HFF-Myc (cell line): ENCODE results near the gene ZNF346.

Source experiments
- DNase-seq: peaks from one replicate; pipeline ENCODE4 v3.0.0-alpha.2; 2011; ENCODE audit warnings: low read depth; ENCODE audit errors: extremely low read depth
- H3K4me3 ChIP-seq: replicated peaks from 2 replicates; pipeline ENCODE4 v1.5.1; 2011; ENCODE audit warnings: low read depth, mild to moderate bottlenecking, control low read depth, low read length
- TF ChIP-seq, protein P1 (sequence below): IDR thresholded peaks from 2 replicates; pipeline ENCODE4 v1.5.1; 2012; ENCODE audit warnings: mild to moderate bottlenecking, low read depth, low read length, control low read depth; ENCODE audit errors: missing control alignments

Gene ZNF346

DNA sequence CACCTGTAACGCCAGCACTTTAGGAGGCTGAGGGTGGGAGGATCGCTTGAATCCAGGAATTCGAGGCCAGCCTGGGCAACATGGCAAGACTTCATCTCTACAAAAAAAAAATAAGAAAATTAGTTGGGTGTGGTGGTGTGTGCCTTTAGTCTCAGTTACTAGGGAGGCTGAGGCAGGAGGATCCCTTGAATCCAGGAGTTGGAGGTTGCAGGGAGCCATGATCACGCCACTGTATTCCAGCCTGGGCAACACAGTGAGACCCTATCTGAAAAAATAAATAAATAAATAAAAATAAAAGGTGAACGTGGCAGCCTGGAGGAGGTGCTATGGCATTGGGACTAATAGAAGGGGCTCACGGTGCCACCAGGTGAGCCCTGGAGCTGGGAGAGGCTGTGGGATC, 71.3 kb downstream of the ZNF346 start:
- TF ChIP-seq, protein P1, sequence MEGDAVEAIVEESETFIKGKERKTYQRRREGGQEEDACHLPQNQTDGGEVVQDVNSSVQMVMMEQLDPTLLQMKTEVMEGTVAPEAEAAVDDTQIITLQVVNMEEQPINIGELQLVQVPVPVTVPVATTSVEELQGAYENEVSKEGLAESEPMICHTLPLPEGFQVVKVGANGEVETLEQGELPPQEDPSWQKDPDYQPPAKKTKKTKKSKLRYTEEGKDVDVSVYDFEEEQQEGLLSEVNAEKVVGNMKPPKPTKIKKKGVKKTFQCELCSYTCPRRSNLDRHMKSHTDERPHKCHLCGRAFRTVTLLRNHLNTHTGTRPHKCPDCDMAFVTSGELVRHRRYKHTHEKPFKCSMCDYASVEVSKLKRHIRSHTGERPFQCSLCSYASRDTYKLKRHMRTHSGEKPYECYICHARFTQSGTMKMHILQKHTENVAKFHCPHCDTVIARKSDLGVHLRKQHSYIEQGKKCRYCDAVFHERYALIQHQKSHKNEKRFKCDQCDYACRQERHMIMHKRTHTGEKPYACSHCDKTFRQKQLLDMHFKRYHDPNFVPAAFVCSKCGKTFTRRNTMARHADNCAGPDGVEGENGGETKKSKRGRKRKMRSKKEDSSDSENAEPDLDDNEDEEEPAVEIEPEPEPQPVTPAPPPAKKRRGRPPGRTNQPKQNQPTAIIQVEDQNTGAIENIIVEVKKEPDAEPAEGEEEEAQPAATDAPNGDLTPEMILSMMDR, result no peak
- no peak overlapping the region for H3K4me3 ChIP-seq
- no peak for DNase-seq

DNA sequence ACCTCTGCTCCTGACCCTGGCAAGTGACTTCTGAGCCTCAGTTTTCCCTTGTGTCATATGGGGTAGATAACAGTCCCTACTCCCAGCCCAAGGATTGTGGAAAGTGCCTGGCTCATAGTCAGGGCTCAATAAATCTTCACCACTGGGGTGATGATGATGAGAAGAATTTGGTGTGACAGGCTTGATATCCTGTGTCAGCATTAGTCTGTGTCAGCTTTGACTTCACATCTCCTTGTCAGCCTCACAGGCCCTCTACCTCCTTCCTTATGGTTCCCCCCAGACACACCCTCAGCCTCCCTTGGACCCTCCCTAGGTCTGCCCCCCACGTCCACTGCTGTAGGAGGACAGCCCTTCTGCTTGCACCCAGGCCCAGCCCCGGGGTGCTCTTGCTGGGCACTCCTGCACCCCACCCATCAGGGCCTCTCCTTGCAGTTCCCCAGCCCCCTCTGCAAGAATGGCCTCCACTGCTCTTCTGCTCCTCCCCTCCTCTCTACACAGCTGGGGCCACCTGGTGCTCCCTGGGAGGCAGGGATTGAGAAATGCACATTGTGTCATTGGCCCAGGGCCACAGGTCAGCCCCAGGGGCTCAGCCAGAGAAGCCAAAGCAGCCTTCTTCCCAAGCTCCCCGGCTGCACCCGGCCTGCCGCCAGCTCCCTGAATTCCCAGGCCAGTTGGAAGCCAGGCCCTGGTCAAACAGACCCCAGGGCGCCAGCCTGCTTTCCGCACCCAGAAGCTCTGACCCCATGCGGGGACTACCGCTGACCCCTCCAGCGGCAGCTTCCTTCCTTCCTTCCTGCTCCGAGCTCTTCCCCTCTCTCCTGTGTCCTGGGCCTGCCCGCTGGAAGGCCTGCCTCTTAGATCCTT, 72.0 kb downstream of the ZNF346 start:
- no peak overlapping the region for H3K4me3 ChIP-seq
- TF ChIP-seq, protein P1, result no peak
- no peak for DNase-seq

DNA sequence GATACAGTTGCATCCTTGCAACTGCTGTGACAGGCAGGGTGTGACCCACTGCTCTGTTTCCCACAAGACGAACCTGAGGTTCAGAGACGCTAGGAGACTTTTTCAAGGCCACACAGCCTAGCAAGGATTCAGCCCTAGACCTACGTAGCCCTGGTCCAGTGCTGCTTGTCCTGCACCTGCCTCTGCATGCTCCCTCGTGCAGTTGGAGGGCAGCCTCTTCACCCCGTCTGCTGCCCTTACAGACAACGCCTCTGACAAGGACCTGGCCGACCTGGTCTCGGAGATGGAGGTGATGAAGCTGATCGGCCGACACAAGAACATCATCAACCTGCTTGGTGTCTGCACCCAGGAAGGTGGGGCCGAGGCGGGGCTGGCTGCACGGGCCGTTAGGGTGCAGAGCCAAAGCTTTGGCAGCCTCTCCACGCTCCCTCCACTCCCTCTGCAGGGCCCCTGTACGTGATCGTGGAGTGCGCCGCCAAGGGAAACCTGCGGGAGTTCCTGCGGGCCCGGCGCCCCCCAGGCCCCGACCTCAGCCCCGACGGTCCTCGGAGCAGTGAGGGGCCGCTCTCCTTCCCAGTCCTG, 72.7 kb downstream of the ZNF346 start:
- no peak for DNase-seq
- TF ChIP-seq, protein P1, result no peak
- H3K4me3 ChIP-seq, result no peak overlapping the region

DNA sequence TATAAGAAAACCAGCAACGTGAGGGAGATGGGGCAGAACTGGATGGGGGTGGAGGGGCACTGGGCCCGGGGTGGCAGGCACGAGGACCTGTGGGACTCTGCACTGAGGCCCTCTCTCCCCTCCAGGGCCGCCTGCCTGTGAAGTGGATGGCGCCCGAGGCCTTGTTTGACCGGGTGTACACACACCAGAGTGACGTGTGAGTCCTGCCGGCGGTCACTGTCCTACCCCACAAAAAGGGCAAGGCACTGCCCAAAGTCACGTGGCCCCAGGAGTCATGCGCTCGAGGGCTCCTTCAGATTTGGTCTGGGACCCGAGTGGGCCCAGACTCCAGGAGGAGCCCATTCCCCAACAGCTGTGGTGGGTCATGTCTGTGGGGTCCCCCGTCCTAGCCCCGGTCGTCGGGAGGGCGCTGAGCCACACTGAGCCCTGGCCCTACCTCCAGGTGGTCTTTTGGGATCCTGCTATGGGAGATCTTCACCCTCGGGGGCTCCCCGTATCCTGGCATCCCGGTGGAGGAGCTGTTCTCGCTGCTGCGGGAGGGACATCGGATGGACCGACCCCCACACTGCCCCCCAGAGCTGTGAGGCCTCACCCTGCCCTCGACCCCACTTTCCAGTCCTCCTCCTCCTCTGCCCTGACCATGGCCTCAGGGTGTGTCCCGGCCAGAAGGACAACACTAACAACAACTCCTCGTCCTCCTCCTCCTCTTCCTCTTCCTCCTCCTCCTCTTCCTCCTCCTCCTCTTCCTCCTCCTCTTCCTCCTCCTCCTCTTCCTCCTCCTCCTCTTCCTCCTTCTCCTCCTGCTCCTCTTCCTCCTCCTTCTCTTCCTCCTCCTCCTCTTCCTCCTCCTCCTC, 73.9 kb downstream of the ZNF346 start:
- no peak overlapping the region for H3K4me3 ChIP-seq
- TF ChIP-seq, protein P1, result no peak
- no peak for DNase-seq

DNA sequence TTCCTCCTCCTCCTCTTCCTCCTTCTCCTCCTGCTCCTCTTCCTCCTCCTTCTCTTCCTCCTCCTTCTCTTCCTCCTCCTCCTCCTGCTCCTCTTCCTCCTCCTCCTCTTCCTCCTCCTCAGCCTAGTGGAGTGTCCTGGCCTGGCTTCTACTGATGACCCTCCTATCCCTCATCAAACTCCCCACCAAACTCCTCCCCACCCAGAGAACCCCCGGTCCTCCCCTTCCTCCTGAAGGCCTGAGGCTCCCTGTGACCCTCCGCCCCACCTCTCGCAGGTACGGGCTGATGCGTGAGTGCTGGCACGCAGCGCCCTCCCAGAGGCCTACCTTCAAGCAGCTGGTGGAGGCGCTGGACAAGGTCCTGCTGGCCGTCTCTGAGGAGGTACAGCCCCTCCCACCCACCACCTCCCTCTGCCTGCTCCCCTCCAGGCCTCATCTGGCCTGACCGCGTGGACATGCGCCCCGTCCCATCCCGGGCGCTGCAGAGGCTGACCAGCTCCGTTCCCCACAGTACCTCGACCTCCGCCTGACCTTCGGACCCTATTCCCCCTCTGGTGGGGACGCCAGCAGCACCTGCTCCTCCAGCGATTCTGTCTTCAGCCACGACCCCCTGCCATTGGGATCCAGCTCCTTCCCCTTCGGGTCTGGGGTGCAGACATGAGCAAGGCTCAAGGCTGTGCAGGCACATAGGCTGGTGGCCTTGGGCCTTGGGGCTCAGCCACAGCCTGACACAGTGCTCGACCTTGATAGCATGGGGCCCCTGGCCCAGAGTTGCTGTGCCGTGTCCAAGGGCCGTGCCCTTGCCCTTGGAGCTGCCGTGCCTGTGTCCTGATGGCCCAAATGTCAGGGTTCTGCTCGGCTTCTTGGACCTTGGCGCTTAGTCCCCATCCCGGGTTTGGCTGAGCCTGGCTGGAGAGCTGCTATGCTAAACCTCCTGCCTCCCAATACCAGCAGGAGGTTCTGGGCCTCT, 74.8 kb downstream of the ZNF346 start:
- no peak for DNase-seq
- no peak overlapping the region for H3K4me3 ChIP-seq
- TF ChIP-seq, protein P1, result no peak

DNA sequence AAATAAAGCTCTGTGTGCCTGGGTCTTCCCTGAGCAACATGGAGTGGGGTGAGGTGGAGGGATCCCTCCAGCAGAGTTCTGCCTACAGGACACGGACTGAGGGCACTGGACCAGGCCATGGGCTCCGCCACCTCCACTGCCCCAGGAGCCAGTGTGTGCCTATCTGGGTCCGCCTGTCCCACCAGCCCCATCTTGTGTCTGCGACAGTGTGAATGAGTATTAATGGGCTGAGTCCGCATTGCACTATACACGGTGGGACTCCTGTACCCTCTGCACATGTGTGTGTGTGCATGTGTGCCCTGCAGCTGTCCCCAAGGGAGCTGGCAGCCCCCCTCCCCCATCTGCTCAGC, 75.6 kb downstream of the ZNF346 start:
- TF ChIP-seq, protein P1, result no peak
- no peak for DNase-seq
- H3K4me3 ChIP-seq, result no peak overlapping the region
